ENCODE results near the gene APP. TPM values are rescaled to one million over a fixed set of nuclear protein-coding genes. Genes with fewer than 3 reads are reported as not detected.

The APP gene
- total RNA-seq, 2 experiments from 2014 or later, result 39.3 to 39.4 TPM

- H3K4me3 Mint-ChIP-seq, result no peak overlapping the region
- CTCF ChIA-PET, result interaction anchor here (0.7 to 2.6 kb wide), 16 partner anchors 9 to 836 kb away, joined by 3 to 17 read pairs (median 6); partner anchors contain the start of gene APP
- no peaks in the 10 kb centered on the region for H3K36me3 Mint-ChIP-seq (ENCODE audit: low read depth)
- POLR2A ChIA-PET, result interaction anchor here (1.1 kb wide), 1 partner anchor 136 kb away, joined by 4 read pairs; no protein-coding TSS in a partner anchor
- DNase-seq, result no peak
- ATAC-seq, result no peak
- intact Hi-C loops (cut with micrococcal nuclease), result loop anchor here (5.0 kb wide), 1 partner anchor 276 kb away; the partner anchor contains the start of gene APP
- TF ChIP-seq CTCF (IDR thresholded peaks at IDR 0.05), result no peak
- no peaks in the 10 kb centered on the region for H3K9me3 Mint-ChIP-seq
- no peak overlapping the region for H3K27ac Mint-ChIP-seq
- no peaks in the 10 kb centered on the region for H3K27me3 Mint-ChIP-seq
- no peaks in the 10 kb centered on the region for H3K4me1 Mint-ChIP-seq (ENCODE audit: low read depth)
Observed at GRCh38 chr21:25896501-25897056, 274.0 kb downstream of the APP start.

DNA sequence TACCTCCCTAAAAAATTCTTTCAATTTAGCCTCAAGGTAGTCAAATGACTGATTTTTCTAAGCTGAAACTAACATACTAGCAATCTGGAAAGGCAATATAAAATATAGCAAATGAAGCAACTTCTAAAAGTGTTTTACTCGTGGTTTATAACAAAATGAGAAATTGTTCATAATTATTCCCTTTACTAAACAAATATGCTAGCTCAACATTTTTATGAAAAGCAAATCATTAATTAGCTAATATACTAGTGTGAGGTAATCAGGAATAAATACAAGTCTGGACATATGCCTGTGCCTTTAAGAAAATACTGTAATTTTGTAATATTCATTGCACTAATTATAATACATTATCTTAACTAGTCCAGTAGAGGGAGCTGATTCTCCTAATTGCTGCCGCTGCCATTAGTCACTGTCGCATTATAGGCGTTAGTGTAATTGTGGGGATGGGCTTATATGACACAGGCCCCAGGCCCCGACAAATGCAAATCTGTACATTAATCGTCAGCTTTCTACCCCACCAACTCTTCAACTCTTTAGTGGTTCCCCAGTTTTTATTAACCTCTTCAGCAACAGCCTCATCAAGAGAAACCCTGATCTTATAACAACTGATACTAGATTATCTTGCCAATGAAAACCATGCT, 274.9 kb downstream of the APP start:
- peak; percentile 63 for TF ChIP-seq CTCF (IDR thresholded peaks at IDR 0.05)
- ChIA-PET POLR2A (interaction anchor here (1.1 kb wide), 1 partner anchor 137 kb away, joined by 4 read pairs; no protein-coding TSS in a partner anchor), CTCF (interaction anchor here (0.7 to 2.6 kb wide), 22 partner anchors 9 to 837 kb away, joined by 3 to 17 read pairs (median 4); partner anchors contain the start of gene APP)
- no peaks in the 10 kb centered on the region for H3K27me3 Mint-ChIP-seq
- H3K4me1 Mint-ChIP-seq (ENCODE audit: low read depth), result no peaks in the 10 kb centered on the region
- ATAC-seq (peak; percentile 79), DNase-seq (peak; percentile 17)
- no peak overlapping the region for H3K4me3 Mint-ChIP-seq
- H3K9me3 Mint-ChIP-seq, result no peaks in the 10 kb centered on the region
- peaks cover 6% of the 10 kb centered on the region for H3K36me3 Mint-ChIP-seq (ENCODE audit: low read depth)
- H3K27ac Mint-ChIP-seq, result no peak overlapping the region
- intact Hi-C loops (cut with micrococcal nuclease), result loop anchor here (5.0 kb wide), 1 partner anchor 277 kb away; the partner anchor contains the start of gene APP

GRCh38 chr21:25893191-25893590, 277.4 kb downstream of the APP start:
- TF ChIP-seq CTCF (IDR thresholded peaks at IDR 0.05), result no peak
- H3K4me1 Mint-ChIP-seq (ENCODE audit: low read depth), result no peaks in the 10 kb centered on the region
- peaks cover 7% of the 10 kb centered on the region for H3K36me3 Mint-ChIP-seq (ENCODE audit: low read depth)
- H3K27me3 Mint-ChIP-seq, result no peaks in the 10 kb centered on the region
- intact Hi-C loops (cut with micrococcal nuclease), result no loop called here
- DNase-seq (no peak), ATAC-seq (no peak)
- H3K27ac Mint-ChIP-seq, result no peak overlapping the region
- no peaks in the 10 kb centered on the region for H3K9me3 Mint-ChIP-seq
- ChIA-PET CTCF (interaction anchor here (1.7 kb wide), 1 partner anchor 11 kb away, joined by 5 read pairs; no protein-coding TSS in a partner anchor), POLR2A (no interaction called here)
- H3K4me3 Mint-ChIP-seq, result no peak overlapping the region

DNA sequence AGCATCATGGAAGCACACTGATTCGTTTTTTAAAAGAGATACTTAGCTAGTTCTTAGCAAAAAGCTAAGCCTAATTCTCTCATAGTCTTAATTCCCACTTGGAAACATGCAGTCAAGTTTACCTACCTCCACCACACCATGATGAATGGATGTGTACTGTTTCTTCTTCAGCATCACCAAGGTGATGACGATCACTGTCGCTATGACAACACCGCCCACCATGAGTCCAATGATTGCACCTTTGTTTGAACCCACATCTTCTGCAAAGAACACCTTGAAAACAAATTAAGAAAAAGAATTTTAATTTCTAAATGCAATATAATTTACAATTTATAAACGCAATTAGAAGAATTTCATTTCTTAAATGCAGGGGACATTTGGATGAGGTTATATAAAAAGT, 279.0 kb downstream of the APP start:
- H3K4me1 Mint-ChIP-seq (ENCODE audit: low read depth), result no peaks in the 10 kb centered on the region
- intact Hi-C loops (cut with micrococcal nuclease), result no loop called here
- H3K36me3 Mint-ChIP-seq (ENCODE audit: low read depth), result peaks cover 7% of the 10 kb centered on the region
- peak; percentile 12 for DNase-seq
- H3K4me3 Mint-ChIP-seq, result no peak overlapping the region
- no peak for TF ChIP-seq CTCF (IDR thresholded peaks at IDR 0.05)
- ChIA-PET POLR2A (no interaction called here), CTCF (interaction anchor here (1.3 kb wide), 1 partner anchor 9 kb away, joined by 3 read pairs; no protein-coding TSS in a partner anchor)
- no peaks in the 10 kb centered on the region for H3K9me3 Mint-ChIP-seq
- ATAC-seq, result no peak
- H3K27ac Mint-ChIP-seq, result no peak overlapping the region
- no peaks in the 10 kb centered on the region for H3K27me3 Mint-ChIP-seq

DNA sequence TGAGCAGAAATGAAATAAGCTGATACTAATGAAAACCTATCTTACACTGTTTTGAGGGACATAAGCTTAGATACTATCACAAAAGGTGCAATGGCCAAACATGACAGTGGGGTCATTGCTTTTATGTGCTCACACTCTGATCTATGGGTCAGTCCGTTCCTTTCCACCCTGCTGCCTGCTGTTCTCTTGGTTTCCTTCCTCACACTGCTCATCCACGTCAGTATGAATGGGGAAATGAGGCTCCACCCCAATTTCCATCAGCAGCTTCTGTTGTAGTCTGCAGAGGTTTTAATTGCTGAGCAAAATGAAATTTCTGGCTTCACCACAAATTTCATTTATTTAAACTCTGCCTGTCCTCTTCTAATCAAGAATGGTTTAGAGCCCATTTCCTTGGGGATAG, 280.6 kb downstream of the APP start:
- ATAC-seq (no peak), DNase-seq (no peak)
- intact Hi-C loops (cut with micrococcal nuclease), result no loop called here
- no peak overlapping the region for H3K4me3 Mint-ChIP-seq
- H3K36me3 Mint-ChIP-seq (ENCODE audit: low read depth), result peaks cover 7% of the 10 kb centered on the region
- ChIA-PET POLR2A (no interaction called here), CTCF (interaction anchor here (1.4 kb wide), 1 partner anchor 9 kb away, joined by 4 read pairs; no protein-coding TSS in a partner anchor)
- H3K27me3 Mint-ChIP-seq, result no peaks in the 10 kb centered on the region
- TF ChIP-seq CTCF (IDR thresholded peaks at IDR 0.05), result no peak
- no peaks in the 10 kb centered on the region for H3K4me1 Mint-ChIP-seq (ENCODE audit: low read depth)
- no peaks in the 10 kb centered on the region for H3K9me3 Mint-ChIP-seq
- H3K27ac Mint-ChIP-seq, result no peak overlapping the region

Measured in activated CD8-positive, alpha-beta T cell treated with anti-CD3 and anti-CD28 coated beads for 36 hours (primary cell).